Fibroblast of pulmonary artery (primary cell): ENCODE data around the gene MTRFR.
"Not testable (repeated sequence)": the region's sequence is repeated elsewhere in the genome, so short reads cannot be mapped to it uniquely, and the experiment has no call there.

ENCODE experiments used
- DNase-seq: peaks from one replicate; pipeline ENCODE4 v3.0.0-alpha.2; 2010; ENCODE audit warnings: low read depth
- H3K4me3 ChIP-seq: replicated peaks from 2 replicates; pipeline ENCODE4 v1.5.1; 2011; ENCODE audit warnings: low read depth, mild to moderate bottlenecking, control low read depth, low read length, moderate library complexity
- CTCF ChIP-seq: IDR thresholded peaks from 2 replicates; pipeline ENCODE4 v1.5.1; 2011; ENCODE audit warnings: mild to moderate bottlenecking, control low read depth, low read length, inconsistent platforms; ENCODE audit errors: missing control alignments

MTRFR gene

GRCh38 chr12:123250471-123251383 lies 17.5 kb downstream of the MTRFR start:
- H3K4me3 ChIP-seq: no peak overlapping the region
- no peak for DNase-seq
- no peak for TF ChIP-seq CTCF

- no peak for TF ChIP-seq CTCF
- DNase-seq: no peak
- H3K4me3 ChIP-seq: no peak overlapping the region
Observed at GRCh38 chr12:123251403-123252076, 18.3 kb downstream of the MTRFR start.

GRCh38 chr12:123252365-123252764 lies 19.1 kb downstream of the MTRFR start:
- H3K4me3 ChIP-seq, DNase-seq: not testable (repeated sequence)

- DNase-seq: no peak
- no peak overlapping the region for H3K4me3 ChIP-seq
- no peak for TF ChIP-seq CTCF
Observed at GRCh38 chr12:123253641-123254459, 20.6 kb downstream of the MTRFR start.

- TF ChIP-seq CTCF: no peak
- DNase-seq: no peak
- no peak overlapping the region for H3K4me3 ChIP-seq
Observed at GRCh38 chr12:123254853-123255446, 21.7 kb downstream of the MTRFR start.

- no peak for DNase-seq
- no peak overlapping the region for H3K4me3 ChIP-seq
- TF ChIP-seq CTCF: no peak
Observed at GRCh38 chr12:123258593-123258992, 25.4 kb downstream of the MTRFR start.
